Gastrocnemius medialis (tissue), 4 donors: ENCODE data around the gene HS2ST1. TPM values are rescaled to one million over a fixed set of nuclear protein-coding genes. Genes with fewer than 3 reads are reported as not detected.
"Not testable (repeated sequence)": the region's sequence is repeated elsewhere in the genome, so short reads cannot be mapped to it uniquely, and the experiment has no call there.

ENCODE experiments used
- ATAC-seq, 2 donors: fragments of 150-250 bp; one replicate each; pipeline ENCODE4 v1.9.1; 2016
- DNase-seq, 2 donors: peaks; one replicate each; pipeline ENCODE4 v3.0.0-alpha.2; 2019
- H3K27ac ChIP-seq, 4 donors: fragments of 200-600 bp; sonication (generic); 1 replicate in 1 of 4; 2 replicates in 3 of 4; pipeline ENCODE4 v1.5.1; 2016 to 2018; ENCODE audit warnings: mild to moderate bottlenecking in 2 of 4, moderate library complexity in 1 of 4
- H3K27me3 ChIP-seq, 3 donors: fragments of 200-600 bp; sonication (generic) in 2 of 3; 1 replicate in 1 of 3; 2 replicates in 2 of 3; pipeline versions ENCODE4 v1.5.1 to v1.6.0; 2016 to 2019; ENCODE audit warnings: mild to moderate bottlenecking in 1 of 3, moderate library complexity in 1 of 3
- H3K36me3 ChIP-seq, 2 donors: fragments of 200-600 bp; sonication (generic) in 1 of 2; one replicate each; pipeline ENCODE4 v1.5.1; 2017 to 2018
- H3K4me1 ChIP-seq, 2 donors: fragments of 200-600 bp; sonication (generic) in 1 of 2; one replicate each; pipeline ENCODE4 v1.5.1; 2016 to 2017; ENCODE audit warnings: mild to moderate bottlenecking in 2 of 2
- H3K4me3 ChIP-seq, 4 donors: fragments of 200-600 bp; sonication (generic) in 3 of 4; 1 replicate in 1 of 4; 2 replicates in 3 of 4; pipeline ENCODE4 v1.5.1; 2016 to 2019; ENCODE audit warnings: mild to moderate bottlenecking in 2 of 4
- H3K9me3 ChIP-seq, 3 donors: fragments of 200-600 bp; sonication (generic) in 2 of 3; 1 replicate in 1 of 3; 2 replicates in 2 of 3; pipeline ENCODE4 v1.5.1; 2016 to 2019
- POLR2A ChIP-seq, 2 donors: fragments of 450-650 bp; IDR thresholded peaks; one replicate each; pipeline ENCODE4 v1.6.1; 2017; ENCODE audit warnings: antibody characterized with exemption in 2 of 2, mild to moderate bottlenecking in 2 of 2, moderate library complexity in 2 of 2
- in situ Hi-C, 4 donors: fragments of 200-750 bp; cut with MboI; loops; one replicate each; pipeline versions ENCODE4 v1.15.0 to v1.8.0; 2017; ENCODE audit warnings: low sequenced_read_pairs in 4 of 4
- intact Hi-C: fragments of 100-400 bp; cut with DNase I; formaldehyde crosslinking; loops from one replicate; pipeline ENCODE4 v1.15.1; 2023; ENCODE audit warnings: low total_unique reads
- total RNA-seq, 4 donors: library from RNA; depleted of rRNA; stranded (reverse); fragments of >200 nt; gene quantifications; one replicate each; pipeline versions ENCODE4 v1.1.0 to v1.2.3, GENCODE V29; 2016
- TF ChIP-seq, protein P1 (sequence below), 5 experiments: fragments of 450-650 bp in 3 of 5; fragments of 200-600 bp in 2 of 5; sonication (generic) in 2 of 5; IDR thresholded peaks in 4 of 5; conservative IDR thresholded peaks in 1 of 5; 1 replicate in 4 of 5; 2 replicates in 1 of 5; pipeline ENCODE4 v1.5.1; 2016 to 2019; ENCODE audit warnings: antibody characterized with exemption in 5 of 5, mild to moderate bottlenecking in 3 of 5, moderate library complexity in 3 of 5

HS2ST1 gene
- total RNA-seq, 4 donors from 2014 or later = 4.1 to 8.2 (median 6.8) TPM

DNA sequence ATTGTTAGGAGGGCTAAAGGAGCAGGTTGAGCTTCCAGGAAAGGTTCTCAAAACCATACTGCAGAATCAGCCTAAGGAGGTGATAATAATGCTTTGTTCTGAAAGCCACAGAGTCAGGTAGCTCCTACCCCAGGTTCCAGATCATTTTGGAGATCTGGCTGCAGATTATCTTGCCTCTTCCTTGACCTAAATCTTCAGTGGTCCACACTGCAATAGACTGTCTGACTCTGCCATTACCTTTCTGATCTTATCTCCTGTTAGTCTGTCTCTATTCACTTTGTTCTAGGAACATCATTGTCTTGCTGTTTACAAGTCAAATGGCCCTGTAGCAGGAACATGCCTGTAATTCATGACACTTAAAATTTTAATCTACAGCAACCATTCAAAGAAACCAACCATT, 73.0 kb downstream of the HS2ST1 start:
- in situ Hi-C loops = no loop called here
- no peak for ATAC-seq

DNA sequence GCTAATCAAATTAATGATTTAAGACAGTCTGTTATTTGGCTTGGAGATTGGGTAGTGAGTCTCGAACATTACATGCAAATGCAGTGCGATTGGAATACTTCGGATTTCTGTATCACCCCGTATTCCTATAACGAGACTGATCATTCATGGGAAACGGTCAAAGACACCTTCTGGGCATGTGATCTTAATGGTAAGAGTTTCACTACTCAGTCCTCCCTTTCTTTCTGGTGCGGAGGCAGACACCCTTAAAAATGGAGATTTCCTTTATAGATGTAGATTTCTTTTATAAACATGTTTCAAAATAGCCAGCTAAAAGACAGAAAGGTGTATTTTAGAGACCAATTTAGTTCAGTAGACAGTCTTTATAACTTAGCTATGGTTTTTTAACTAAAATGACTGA, 74.4 kb downstream of the HS2ST1 start:
- ATAC-seq = no peak
- in situ Hi-C loops = no loop called here
- peaks cover 0 to 3% of the 10 kb centered on the region in 2 donors for H3K4me1 ChIP-seq
- no peaks in the 10 kb centered on the region for H3K9me3 ChIP-seq
- H3K4me3 ChIP-seq = no peak overlapping the region
- no peak for DNase-seq
- H3K27me3 ChIP-seq = no peaks in the 10 kb centered on the region
- no peak for TF ChIP-seq POLR2A (IDR thresholded peaks at IDR 0.05)
- TF ChIP-seq, protein P1, sequence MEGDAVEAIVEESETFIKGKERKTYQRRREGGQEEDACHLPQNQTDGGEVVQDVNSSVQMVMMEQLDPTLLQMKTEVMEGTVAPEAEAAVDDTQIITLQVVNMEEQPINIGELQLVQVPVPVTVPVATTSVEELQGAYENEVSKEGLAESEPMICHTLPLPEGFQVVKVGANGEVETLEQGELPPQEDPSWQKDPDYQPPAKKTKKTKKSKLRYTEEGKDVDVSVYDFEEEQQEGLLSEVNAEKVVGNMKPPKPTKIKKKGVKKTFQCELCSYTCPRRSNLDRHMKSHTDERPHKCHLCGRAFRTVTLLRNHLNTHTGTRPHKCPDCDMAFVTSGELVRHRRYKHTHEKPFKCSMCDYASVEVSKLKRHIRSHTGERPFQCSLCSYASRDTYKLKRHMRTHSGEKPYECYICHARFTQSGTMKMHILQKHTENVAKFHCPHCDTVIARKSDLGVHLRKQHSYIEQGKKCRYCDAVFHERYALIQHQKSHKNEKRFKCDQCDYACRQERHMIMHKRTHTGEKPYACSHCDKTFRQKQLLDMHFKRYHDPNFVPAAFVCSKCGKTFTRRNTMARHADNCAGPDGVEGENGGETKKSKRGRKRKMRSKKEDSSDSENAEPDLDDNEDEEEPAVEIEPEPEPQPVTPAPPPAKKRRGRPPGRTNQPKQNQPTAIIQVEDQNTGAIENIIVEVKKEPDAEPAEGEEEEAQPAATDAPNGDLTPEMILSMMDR (IDR thresholded peaks at IDR 0.05 in 4 of 5, conservative IDR thresholded peaks at IDR 0.05 in 1 of 5) = no peak
- intact Hi-C loops = no loop called here
- H3K27ac ChIP-seq = no peak overlapping the region
- H3K36me3 ChIP-seq = no peaks in the 10 kb centered on the region

More for the DNA sequence above, 73.0 kb downstream of the HS2ST1 start:
- Histone ChIP-seq H3K27me3 (no peaks in the 10 kb centered on the region), H3K27ac (no peak overlapping the region), H3K9me3 (no peaks in the 10 kb centered on the region), H3K4me3 (no peak overlapping the region), H3K4me1 (no peaks in the 10 kb centered on the region), H3K36me3 (no peaks in the 10 kb centered on the region)
- no peak for DNase-seq
- intact Hi-C loops = no loop called here
- no peak for TF ChIP-seq POLR2A (IDR thresholded peaks at IDR 0.05)

DNA sequence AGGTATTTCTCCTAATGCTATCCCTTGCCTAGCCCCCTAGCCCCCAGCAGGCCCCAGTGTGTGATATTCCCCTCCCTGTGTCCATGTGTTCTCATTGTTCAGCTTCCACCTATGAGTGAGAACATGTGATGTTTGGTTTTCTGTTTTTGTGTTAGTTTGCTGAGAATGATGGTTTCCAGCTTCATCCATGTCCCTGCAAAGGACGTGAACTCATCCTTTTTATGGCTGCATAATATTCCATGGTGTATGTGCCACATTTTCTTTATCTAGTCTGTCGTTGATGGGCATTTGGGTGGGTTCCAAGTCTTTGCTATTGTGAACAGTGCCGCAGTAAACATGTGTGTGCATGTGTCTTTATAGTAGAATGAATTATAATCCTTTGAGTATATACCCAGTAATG, 75.3 kb downstream of the HS2ST1 start:
- in situ Hi-C loops, H3K27ac ChIP-seq, H3K4me1 ChIP-seq, H3K36me3 ChIP-seq, ATAC-seq, H3K4me3 ChIP-seq, H3K9me3 ChIP-seq, H3K27me3 ChIP-seq, intact Hi-C loops, DNase-seq: not testable (repeated sequence)

DNA sequence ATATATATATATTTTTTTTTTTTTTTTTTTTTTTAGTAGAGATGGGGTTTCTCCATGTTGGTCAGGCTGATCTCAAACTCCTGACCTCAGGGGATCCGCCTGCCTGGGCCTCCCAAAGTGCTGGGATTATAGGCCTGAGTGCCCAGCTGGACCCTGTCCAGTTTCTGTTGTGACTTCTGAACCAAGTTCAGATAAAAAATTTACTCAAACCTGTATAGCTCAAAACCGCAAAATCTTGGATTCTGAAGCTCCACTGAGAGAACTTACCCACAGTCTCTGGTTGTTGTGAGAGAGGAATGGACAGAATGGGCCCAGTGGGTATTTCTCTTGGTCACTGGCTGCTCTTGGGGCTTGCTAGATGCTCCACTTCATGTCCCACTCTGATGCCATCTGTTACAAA, 76.4 kb downstream of the HS2ST1 start:
- Histone ChIP-seq H3K4me1 (peaks cover 0 to 10% of the 10 kb centered on the region in 2 donors), H3K36me3 (no peaks in the 10 kb centered on the region), H3K27ac (no peak overlapping the region), H3K9me3 (no peaks in the 10 kb centered on the region), H3K27me3 (no peaks in the 10 kb centered on the region), H3K4me3 (no peak overlapping the region)
- intact Hi-C loops (no loop called here), in situ Hi-C loops (no loop called here)
- no peak for TF ChIP-seq POLR2A (IDR thresholded peaks at IDR 0.05)
- TF ChIP-seq, protein P1 (IDR thresholded peaks at IDR 0.05 in 4 of 5, conservative IDR thresholded peaks at IDR 0.05 in 1 of 5) = no peak
- DNase-seq = no peak
- ATAC-seq = no peak

DNA sequence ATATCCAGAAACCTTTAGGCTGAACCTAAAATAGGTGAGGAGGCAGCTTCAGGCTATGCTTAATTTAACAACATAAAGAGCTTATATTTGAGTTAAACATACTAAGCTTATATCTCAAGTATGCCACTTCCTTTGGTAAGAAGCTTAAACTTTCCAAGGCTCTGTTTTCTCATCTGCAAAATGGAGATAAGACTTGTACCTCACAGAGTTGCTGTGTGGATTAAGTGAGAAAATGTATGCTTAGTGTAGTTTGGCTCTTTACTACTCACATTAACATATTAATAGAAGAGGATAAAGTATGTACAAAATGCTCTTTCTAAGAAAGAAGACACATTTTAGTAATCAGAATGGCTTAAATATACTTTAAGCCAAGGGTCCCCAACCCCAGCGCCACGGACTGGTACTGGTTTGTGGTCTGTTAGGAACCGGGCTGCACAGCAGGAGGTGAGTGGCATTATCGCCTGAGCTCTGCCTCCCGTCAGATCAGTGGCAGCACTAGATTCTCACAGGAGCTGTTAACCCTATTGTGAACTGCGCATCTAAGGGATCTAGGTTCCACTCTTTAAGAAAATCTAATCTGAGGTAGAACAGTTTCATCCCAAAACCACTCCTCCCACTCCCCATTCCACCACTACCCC, 77.2 kb downstream of the HS2ST1 start:
- no peaks in the 10 kb centered on the region for H3K9me3 ChIP-seq
- in situ Hi-C loops = no loop called here
- ATAC-seq = no peak
- no peak overlapping the region for H3K4me3 ChIP-seq
- no peak overlapping the region for H3K27ac ChIP-seq
- DNase-seq = no peak
- TF ChIP-seq, protein P1 (IDR thresholded peaks at IDR 0.05 in 4 of 5, conservative IDR thresholded peaks at IDR 0.05 in 1 of 5) = no peak
- no peak for TF ChIP-seq POLR2A (IDR thresholded peaks at IDR 0.05)
- intact Hi-C loops = no loop called here
- H3K27me3 ChIP-seq = no peaks in the 10 kb centered on the region
- no peaks in the 10 kb centered on the region for H3K36me3 ChIP-seq
- H3K4me1 ChIP-seq = peaks cover 0 to 10% of the 10 kb centered on the region in 2 donors

DNA sequence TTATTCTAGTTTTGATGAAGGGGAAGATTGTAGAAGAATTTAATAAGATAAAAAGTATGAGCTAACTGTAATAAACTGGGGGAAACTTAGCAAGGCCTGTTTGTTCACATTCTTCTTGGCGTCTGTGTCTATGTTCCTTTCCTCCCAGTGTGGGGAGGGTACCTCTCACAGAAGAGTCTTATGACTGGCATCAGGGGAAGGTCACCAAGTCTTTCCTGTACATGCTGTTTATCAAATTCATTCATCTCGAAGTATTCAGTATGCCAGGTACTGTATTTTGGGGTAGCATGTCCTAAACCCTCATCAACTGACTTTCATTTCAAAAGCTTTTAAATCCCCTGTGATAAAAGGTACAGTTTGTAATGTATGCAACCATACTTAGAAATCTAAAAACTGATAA, 78.4 kb downstream of the HS2ST1 start:
- ATAC-seq = no peak
- no peak overlapping the region for H3K27ac ChIP-seq
- in situ Hi-C loops (no loop called here), intact Hi-C loops (no loop called here)
- no peaks in the 10 kb centered on the region for H3K9me3 ChIP-seq
- no peak overlapping the region for H3K4me3 ChIP-seq
- no peaks in the 10 kb centered on the region for H3K36me3 ChIP-seq
- H3K4me1 ChIP-seq = peaks cover 5 to 14% of the 10 kb centered on the region in 2 donors
- TF ChIP-seq, protein P1 (IDR thresholded peaks at IDR 0.05 in 4 of 5, conservative IDR thresholded peaks at IDR 0.05 in 1 of 5) = no peak
- no peak for TF ChIP-seq POLR2A (IDR thresholded peaks at IDR 0.05)
- no peaks in the 10 kb centered on the region for H3K27me3 ChIP-seq
- no peak for DNase-seq
